ENCODE data around the gene ITPR2. TPM values are rescaled to one million over a fixed set of nuclear protein-coding genes. Genes with fewer than 3 reads are reported as not detected.
"Not testable (repeated sequence)": the region's sequence is repeated elsewhere in the genome, so short reads cannot be mapped to it uniquely, and the experiment has no call there.

Gene ITPR2
- total and polyA plus RNA-seq, 4 donors, result 11.7 to 93.3 (median 35.4) TPM

GRCh38 chr12:26786491-26786864, 46.5 kb downstream of the ITPR2 start (continued):
- TF ChIP-seq, protein P1, sequence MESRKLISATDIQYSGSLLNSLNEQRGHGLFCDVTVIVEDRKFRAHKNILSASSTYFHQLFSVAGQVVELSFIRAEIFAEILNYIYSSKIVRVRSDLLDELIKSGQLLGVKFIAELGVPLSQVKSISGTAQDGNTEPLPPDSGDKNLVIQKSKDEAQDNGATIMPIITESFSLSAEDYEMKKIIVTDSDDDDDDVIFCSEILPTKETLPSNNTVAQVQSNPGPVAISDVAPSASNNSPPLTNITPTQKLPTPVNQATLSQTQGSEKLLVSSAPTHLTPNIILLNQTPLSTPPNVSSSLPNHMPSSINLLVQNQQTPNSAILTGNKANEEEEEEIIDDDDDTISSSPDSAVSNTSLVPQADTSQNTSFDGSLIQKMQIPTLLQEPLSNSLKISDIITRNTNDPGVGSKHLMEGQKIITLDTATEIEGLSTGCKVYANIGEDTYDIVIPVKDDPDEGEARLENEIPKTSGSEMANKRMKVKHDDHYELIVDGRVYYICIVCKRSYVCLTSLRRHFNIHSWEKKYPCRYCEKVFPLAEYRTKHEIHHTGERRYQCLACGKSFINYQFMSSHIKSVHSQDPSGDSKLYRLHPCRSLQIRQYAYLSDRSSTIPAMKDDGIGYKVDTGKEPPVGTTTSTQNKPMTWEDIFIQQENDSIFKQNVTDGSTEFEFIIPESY (IDR thresholded peaks at IDR 0.05), result no peak
- TF ChIP-seq RXRA (IDR thresholded peaks at IDR 0.05), result no peak

- DNase-seq (ENCODE audit: low spot score), result not testable (repeated sequence)
- WGBS, result 92% methylated on average over 2 of the region's 3 CpGs
Measured at GRCh38 chr12:26783816-26784379, 49.1 kb downstream of the ITPR2 start.

DNA sequence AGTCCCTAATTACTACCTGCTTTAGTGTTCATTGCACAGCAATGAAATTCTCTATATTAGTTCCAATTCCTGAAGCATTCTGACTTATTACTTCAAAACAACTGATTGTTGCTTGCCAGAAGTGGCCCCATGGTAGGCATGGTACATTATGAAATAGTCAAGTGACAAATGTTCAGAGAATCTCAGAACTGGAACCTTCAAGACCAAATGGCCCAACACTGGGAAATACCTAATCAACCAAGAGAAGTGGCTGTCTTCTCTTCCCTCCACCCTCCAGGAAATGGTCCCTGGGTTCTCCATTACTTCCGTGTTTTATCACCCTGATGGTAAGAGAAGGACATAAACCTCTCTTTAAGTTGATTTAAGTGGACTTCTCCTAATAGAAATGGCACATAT, 49.9 kb downstream of the ITPR2 start:
- Histone ChIP-seq H3K27me3 (ENCODE audit: control insufficient read depth in 4 of 4, insufficient read depth in 4 of 4, low read length in 3 of 4) (no peaks in the 10 kb centered on the region), H3K4me1 (ENCODE audit: control insufficient read depth in 4 of 4, insufficient read depth in 4 of 4, low read length in 3 of 4) (peaks cover 0 to 2% (median 0%) of the 10 kb centered on the region in 4 donors), H3K9ac (ENCODE audit: low read depth in 1 of 2, low read length in 2 of 2) (no peak overlapping the region), H3K27ac (ENCODE audit: low read depth in 1 of 2, low read length in 2 of 2) (no peak overlapping the region), H3K4me3 (ENCODE audit: low read depth in 1 of 3, low read length in 3 of 3) (no peak overlapping the region), H3K36me3 (ENCODE audit: control insufficient read depth in 4 of 4, insufficient read depth in 3 of 4, low read depth in 1 of 4, low read length in 3 of 4) (peaks cover 0 to 8% (median 3%) of the 10 kb centered on the region in 4 donors), H3K9me3 (ENCODE audit: control insufficient read depth in 4 of 4, low read length in 3 of 4) (no peaks in the 10 kb centered on the region)
- TF ChIP-seq REST (IDR thresholded peaks at IDR 0.05) (no peak), TAF1 (conservative IDR thresholded peaks at IDR 0.05) (no peak), FOXA1 (IDR thresholded peaks at IDR 0.05) (no peak), YY1 (IDR thresholded peaks at IDR 0.05) (no peak), RXRA (IDR thresholded peaks at IDR 0.05) (no peak), MAX (IDR thresholded peaks at IDR 0.05) (no peak), EGR1 (IDR thresholded peaks at IDR 0.05; ENCODE audit: low read depth in 2 of 2) (no peak), HNF4A (conservative IDR thresholded peaks at IDR 0.05) (no peak), SP1 (IDR thresholded peaks at IDR 0.05) (no peak)
- TF ChIP-seq, protein P2, sequence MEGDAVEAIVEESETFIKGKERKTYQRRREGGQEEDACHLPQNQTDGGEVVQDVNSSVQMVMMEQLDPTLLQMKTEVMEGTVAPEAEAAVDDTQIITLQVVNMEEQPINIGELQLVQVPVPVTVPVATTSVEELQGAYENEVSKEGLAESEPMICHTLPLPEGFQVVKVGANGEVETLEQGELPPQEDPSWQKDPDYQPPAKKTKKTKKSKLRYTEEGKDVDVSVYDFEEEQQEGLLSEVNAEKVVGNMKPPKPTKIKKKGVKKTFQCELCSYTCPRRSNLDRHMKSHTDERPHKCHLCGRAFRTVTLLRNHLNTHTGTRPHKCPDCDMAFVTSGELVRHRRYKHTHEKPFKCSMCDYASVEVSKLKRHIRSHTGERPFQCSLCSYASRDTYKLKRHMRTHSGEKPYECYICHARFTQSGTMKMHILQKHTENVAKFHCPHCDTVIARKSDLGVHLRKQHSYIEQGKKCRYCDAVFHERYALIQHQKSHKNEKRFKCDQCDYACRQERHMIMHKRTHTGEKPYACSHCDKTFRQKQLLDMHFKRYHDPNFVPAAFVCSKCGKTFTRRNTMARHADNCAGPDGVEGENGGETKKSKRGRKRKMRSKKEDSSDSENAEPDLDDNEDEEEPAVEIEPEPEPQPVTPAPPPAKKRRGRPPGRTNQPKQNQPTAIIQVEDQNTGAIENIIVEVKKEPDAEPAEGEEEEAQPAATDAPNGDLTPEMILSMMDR (IDR thresholded peaks at IDR 0.05; ENCODE audit: low read depth, low read length, missing input control), result no peak
- TF ChIP-seq, protein P3, sequence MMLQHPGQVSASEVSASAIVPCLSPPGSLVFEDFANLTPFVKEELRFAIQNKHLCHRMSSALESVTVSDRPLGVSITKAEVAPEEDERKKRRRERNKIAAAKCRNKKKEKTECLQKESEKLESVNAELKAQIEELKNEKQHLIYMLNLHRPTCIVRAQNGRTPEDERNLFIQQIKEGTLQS (IDR thresholded peaks at IDR 0.05), result no peak
- WGBS, result 88% methylated on average over 1 of the region's 1 CpG
- DNase-seq (ENCODE audit: low spot score), result no peak

More at GRCh38 chr12:26783816-26784379, 49.1 kb downstream of the ITPR2 start:
- H3K9me3 ChIP-seq (ENCODE audit: control insufficient read depth in 4 of 4, low read length in 3 of 4); H3K4me1 ChIP-seq (ENCODE audit: control insufficient read depth in 4 of 4, insufficient read depth in 4 of 4, low read length in 3 of 4); H3K9ac ChIP-seq (ENCODE audit: low read depth in 1 of 2, low read length in 2 of 2); H3K27me3 ChIP-seq (ENCODE audit: control insufficient read depth in 4 of 4, insufficient read depth in 4 of 4, low read length in 3 of 4); H3K27ac ChIP-seq (ENCODE audit: low read depth in 1 of 2, low read length in 2 of 2); H3K4me3 ChIP-seq (ENCODE audit: low read depth in 1 of 3, low read length in 3 of 3): not testable (repeated sequence)
- H3K36me3 ChIP-seq (ENCODE audit: control insufficient read depth in 4 of 4, insufficient read depth in 3 of 4, low read depth in 1 of 4, low read length in 3 of 4), result peaks cover 0 to 12% (median 7%) of the 10 kb centered on the region in 4 donors
